RWPE2 (cell line): ENCODE data around the gene TTR.

Experiments used
- ATAC-seq: fragments of 200-7000 bp; cut with Tn5 transposase; 3 replicates; pipeline ENCODE4 v1.9.1; 2021; ENCODE audit warnings: low read depth
- DNase-seq: peaks from one replicate; pipeline ENCODE4 v3.0.0-alpha.2; 2020; ENCODE audit warnings: low spot score
- H3K27ac ChIP-seq: fragments of 450-650 bp; 2 replicates; pipeline ENCODE4 v1.5.1; 2017; ENCODE audit warnings: mild to moderate bottlenecking; ENCODE audit not compliant: poor library complexity, severe bottlenecking
- H3K27me3 ChIP-seq: fragments of 250-450 bp; sonication (Bioruptor Pico); 2 replicates; pipeline ENCODE4 v1.5.1; 2021; ENCODE audit warnings: mild to moderate bottlenecking, moderate library complexity; ENCODE audit not compliant: insufficient read depth, poor library complexity, severe bottlenecking
- H3K36me3 ChIP-seq: fragments of 250-450 bp; sonication (Bioruptor Pico); 2 replicates; pipeline ENCODE4 v1.5.1; 2020; ENCODE audit warnings: low read depth, mild to moderate bottlenecking, moderate library complexity
- H3K4me1 ChIP-seq: fragments of 250-450 bp; sonication (Bioruptor Pico); 2 replicates; pipeline ENCODE4 v1.5.1; 2021; ENCODE audit warnings: mild to moderate bottlenecking, moderate library complexity; ENCODE audit not compliant: insufficient read depth, poor library complexity, severe bottlenecking
- H3K4me3 ChIP-seq: fragments of 250-450 bp; sonication (Bioruptor Pico); 2 replicates; pipeline ENCODE4 v1.5.1; 2021; ENCODE audit warnings: mild to moderate bottlenecking, moderate library complexity; ENCODE audit not compliant: severe bottlenecking
- H3K9me3 ChIP-seq: fragments of 250-450 bp; sonication (Bioruptor Pico); 2 replicates; pipeline ENCODE4 v1.5.1; 2021; ENCODE audit warnings: mild to moderate bottlenecking, moderate library complexity; ENCODE audit not compliant: severe bottlenecking
- TF ChIP-seq, protein P1 (sequence below): fragments of 450-650 bp; IDR thresholded peaks from one replicate; pipeline ENCODE4 v1.5.1; 2017; ENCODE audit warnings: mild to moderate bottlenecking, moderate library complexity; ENCODE audit not compliant: poor library complexity, severe bottlenecking

Gene TTR

DNA sequence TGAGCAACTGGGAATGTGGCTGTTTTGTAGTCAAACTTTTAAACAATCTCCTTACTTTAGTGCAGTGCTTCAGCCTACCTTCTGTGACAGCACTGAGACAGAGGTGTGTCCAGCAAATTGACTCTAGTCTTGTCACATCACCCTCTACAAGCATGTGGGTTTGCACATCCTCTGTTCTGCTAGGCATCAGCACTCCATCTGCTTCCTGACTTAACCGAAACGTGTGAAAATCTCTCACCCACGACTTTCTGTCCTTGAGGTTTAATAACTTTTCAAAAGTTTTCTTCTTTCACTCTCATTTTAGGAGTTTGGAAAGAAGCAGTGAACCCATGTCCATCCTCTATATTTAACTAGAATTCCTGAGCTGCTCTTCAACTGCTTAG is 42.6 kb downstream of the TTR start:
- TF ChIP-seq, protein P1, sequence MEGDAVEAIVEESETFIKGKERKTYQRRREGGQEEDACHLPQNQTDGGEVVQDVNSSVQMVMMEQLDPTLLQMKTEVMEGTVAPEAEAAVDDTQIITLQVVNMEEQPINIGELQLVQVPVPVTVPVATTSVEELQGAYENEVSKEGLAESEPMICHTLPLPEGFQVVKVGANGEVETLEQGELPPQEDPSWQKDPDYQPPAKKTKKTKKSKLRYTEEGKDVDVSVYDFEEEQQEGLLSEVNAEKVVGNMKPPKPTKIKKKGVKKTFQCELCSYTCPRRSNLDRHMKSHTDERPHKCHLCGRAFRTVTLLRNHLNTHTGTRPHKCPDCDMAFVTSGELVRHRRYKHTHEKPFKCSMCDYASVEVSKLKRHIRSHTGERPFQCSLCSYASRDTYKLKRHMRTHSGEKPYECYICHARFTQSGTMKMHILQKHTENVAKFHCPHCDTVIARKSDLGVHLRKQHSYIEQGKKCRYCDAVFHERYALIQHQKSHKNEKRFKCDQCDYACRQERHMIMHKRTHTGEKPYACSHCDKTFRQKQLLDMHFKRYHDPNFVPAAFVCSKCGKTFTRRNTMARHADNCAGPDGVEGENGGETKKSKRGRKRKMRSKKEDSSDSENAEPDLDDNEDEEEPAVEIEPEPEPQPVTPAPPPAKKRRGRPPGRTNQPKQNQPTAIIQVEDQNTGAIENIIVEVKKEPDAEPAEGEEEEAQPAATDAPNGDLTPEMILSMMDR: no peak
- H3K36me3 ChIP-seq: peaks cover 4% of the 10 kb centered on the region
- ATAC-seq: no peak
- H3K27me3 ChIP-seq: no peaks in the 10 kb centered on the region
- H3K4me1 ChIP-seq: no peaks in the 10 kb centered on the region
- no peak for DNase-seq
- H3K27ac ChIP-seq: no peak overlapping the region
- H3K4me3 ChIP-seq: no peak overlapping the region
- no peaks in the 10 kb centered on the region for H3K9me3 ChIP-seq

- H3K9me3 ChIP-seq: no peaks in the 10 kb centered on the region
- no peak for ATAC-seq
- TF ChIP-seq, protein P1: no peak
- H3K27ac ChIP-seq: no peak overlapping the region
- H3K4me3 ChIP-seq: no peak overlapping the region
- no peaks in the 10 kb centered on the region for H3K4me1 ChIP-seq
- no peaks in the 10 kb centered on the region for H3K27me3 ChIP-seq
- H3K36me3 ChIP-seq: peaks cover 4% of the 10 kb centered on the region
- no peak for DNase-seq
Measured at GRCh38 chr18:31636387-31636786, 44.7 kb downstream of the TTR start.

DNA sequence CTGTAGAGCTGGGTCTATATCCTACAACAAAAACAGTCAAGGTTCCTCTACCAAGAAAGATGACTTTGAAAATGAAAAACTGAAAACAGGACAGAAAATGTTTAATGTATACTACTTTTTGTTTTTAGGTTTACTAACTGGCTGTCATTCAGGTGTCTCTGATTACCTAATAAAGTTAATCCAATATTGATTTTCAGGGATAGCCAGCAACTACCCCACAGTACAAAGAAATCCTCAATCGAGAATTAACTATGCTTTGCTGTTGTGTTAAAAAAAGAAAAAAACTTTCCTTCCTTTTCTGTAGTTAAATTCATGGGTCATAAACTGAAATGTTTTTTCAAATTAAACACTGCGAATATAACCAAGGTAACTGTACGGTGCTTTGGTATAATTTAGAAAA is 45.8 kb downstream of the TTR start:
- H3K4me1 ChIP-seq: no peaks in the 10 kb centered on the region
- no peaks in the 10 kb centered on the region for H3K27me3 ChIP-seq
- H3K27ac ChIP-seq: no peak overlapping the region
- peaks cover 4% of the 10 kb centered on the region for H3K36me3 ChIP-seq
- TF ChIP-seq, protein P1: no peak
- DNase-seq (no peak), ATAC-seq (no peak)
- no peaks in the 10 kb centered on the region for H3K9me3 ChIP-seq
- no peak overlapping the region for H3K4me3 ChIP-seq

DNA sequence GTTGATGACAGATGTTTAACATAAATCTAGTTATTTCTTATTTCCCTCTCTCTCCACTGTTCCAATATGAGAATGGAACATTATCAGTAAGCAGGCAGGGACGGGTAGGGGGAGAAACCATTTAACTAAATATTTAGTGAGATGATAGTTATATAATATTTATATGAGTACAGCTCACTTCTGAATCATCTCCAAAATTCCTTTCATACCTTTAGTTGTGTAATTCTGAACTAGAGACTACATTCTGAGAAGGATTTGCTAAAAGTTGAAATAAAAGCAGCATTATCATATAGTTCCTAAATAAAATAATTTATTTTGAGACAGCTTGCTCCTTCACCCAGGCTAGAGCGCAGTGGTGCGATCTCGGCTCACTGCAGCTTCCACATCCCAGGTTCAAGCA is 51.3 kb downstream of the TTR start:
- ATAC-seq (peak; percentile 77), DNase-seq (no peak)
- Histone ChIP-seq H3K27me3 (no peaks in the 10 kb centered on the region), H3K36me3 (no peaks in the 10 kb centered on the region; the same call in 1 of the 2 replicates), H3K27ac (peak overlapping the region; percentile 55), H3K4me1 (peaks cover 16% of the 10 kb centered on the region), H3K4me3 (no peak overlapping the region), H3K9me3 (no peaks in the 10 kb centered on the region)
- TF ChIP-seq, protein P1: no peak

GRCh38 chr18:31645411-31645810 is 53.7 kb downstream of the TTR start:
- H3K9me3 ChIP-seq: no peaks in the 10 kb centered on the region
- TF ChIP-seq, protein P1: no peak
- peaks cover 33% of the 10 kb centered on the region for H3K4me1 ChIP-seq
- ATAC-seq (no peak), DNase-seq (no peak)
- H3K27ac ChIP-seq: no peak overlapping the region
- no peaks in the 10 kb centered on the region for H3K36me3 ChIP-seq
- H3K27me3 ChIP-seq: no peaks in the 10 kb centered on the region
- no peak overlapping the region for H3K4me3 ChIP-seq
